CD4-positive, alpha-beta memory T cell (primary cell): ENCODE results near the gene SMARCA1. TPM values are rescaled to one million over a fixed set of nuclear protein-coding genes. Genes with fewer than 3 reads are reported as not detected.

Experiments used
- CTCF ChIA-PET: fragments of 350-600 bp; sonication (Branson Sonifier 250); formaldehyde crosslinking; loops from one replicate; lab custom pipeline; 2021; ENCODE audit warnings: inconsistent platforms; ENCODE audit not compliant: partially characterized antibody; lab: Charles Lee
- POLR2A ChIA-PET: fragments of 350-600 bp; sonication (Branson Sonifier 250); formaldehyde crosslinking; loops from one replicate; lab custom pipeline; 2021; ENCODE audit not compliant: partially characterized antibody; lab: Charles Lee
- DNase-seq, 5 donors: peaks; one replicate each; pipeline versions ENCODE4 v3.0.0 to v3.0.0-alpha.2; 2020 to 2022; ENCODE audit warnings: mixed read lengths in 1 of 5
- H3K27ac ChIP-seq: one replicate; pipeline ENCODE4 v1.7.0; 2013; ENCODE audit warnings: low read depth, low read length
- H3K27me3 ChIP-seq: 2 replicates; pipeline ENCODE4 v1.7.0; 2013; ENCODE audit warnings: mild to moderate bottlenecking, low read length, moderate library complexity; ENCODE audit not compliant: insufficient read depth
- H3K36me3 ChIP-seq: 2 replicates; pipeline ENCODE4 v1.7.0; 2013; ENCODE audit warnings: mild to moderate bottlenecking, low read length, moderate library complexity; ENCODE audit not compliant: insufficient read depth
- H3K4me1 ChIP-seq: 2 replicates; pipeline ENCODE4 v1.7.0; 2013; ENCODE audit warnings: mild to moderate bottlenecking, low read length, moderate library complexity; ENCODE audit not compliant: insufficient read depth
- H3K4me3 ChIP-seq, 2 donors: one replicate each; pipeline ENCODE4 v1.7.0; 2013; ENCODE audit warnings: low read length in 2 of 2, mild to moderate bottlenecking in 1 of 2
- H3K9me3 ChIP-seq, 2 donors: one replicate each; pipeline ENCODE4 v1.7.0; 2013; ENCODE audit warnings: low read length in 2 of 2, control low read depth in 1 of 2; ENCODE audit not compliant: control insufficient read depth in 1 of 2
- H3K27ac Mint-ChIP-seq, 7 donors: one replicate each; pipeline ENCODE4 v1.8.0; 2020 to 2021; ENCODE audit warnings: mixed read lengths in 7 of 7, mild to moderate bottlenecking in 6 of 7, inconsistent platforms in 3 of 7, moderate library complexity in 3 of 7
- H3K27me3 Mint-ChIP-seq, 2 donors: one replicate each; pipeline ENCODE4 v1.8.0; 2020 to 2021; ENCODE audit warnings: mixed read lengths in 2 of 2
- H3K36me3 Mint-ChIP-seq, 2 donors: one replicate each; pipeline ENCODE4 v1.8.0; 2020 to 2021; ENCODE audit warnings: mixed read lengths in 2 of 2, inconsistent platforms in 1 of 2, mild to moderate bottlenecking in 1 of 2
- H3K4me1 Mint-ChIP-seq, 4 donors: one replicate each; pipeline ENCODE4 v1.8.0; 2020 to 2021; ENCODE audit warnings: mixed read lengths in 4 of 4, mild to moderate bottlenecking in 1 of 4
- H3K4me3 Mint-ChIP-seq, 8 donors: one replicate each; pipeline ENCODE4 v1.8.0; 2020 to 2021; ENCODE audit warnings: mixed read lengths in 8 of 8, mild to moderate bottlenecking in 7 of 8, moderate library complexity in 6 of 8, inconsistent platforms in 3 of 8
- H3K9me3 Mint-ChIP-seq, 8 donors: one replicate each; pipeline ENCODE4 v1.8.0; 2020 to 2021; ENCODE audit warnings: mixed read lengths in 8 of 8, mild to moderate bottlenecking in 5 of 8, inconsistent platforms in 3 of 8, moderate library complexity in 1 of 8
- intact Hi-C: fragments of 100-400 bp; cut with micrococcal nuclease; formaldehyde crosslinking; loops from one replicate; pipeline ENCODE4 v1.15.1; 2023
- polyA plus RNA-seq, 2 donors: library from polyadenylated mRNA; unstranded; fragments of 300-500 nt; fragmentation: Illumina TruSeq; gene quantifications; one replicate each; pipeline ENCODE4 v1.2.3, GENCODE V29; 2021
- total RNA-seq, 2 experiments: library from RNA; stranded (reverse); gene quantifications; one replicate each; pipeline ENCODE4 v1.2.3, GENCODE V29; 2021

Gene SMARCA1
- total and polyA plus RNA-seq, 4 experiments from 2014 or later = 0.16 to 0.52 (median 0.32) TPM

DNA sequence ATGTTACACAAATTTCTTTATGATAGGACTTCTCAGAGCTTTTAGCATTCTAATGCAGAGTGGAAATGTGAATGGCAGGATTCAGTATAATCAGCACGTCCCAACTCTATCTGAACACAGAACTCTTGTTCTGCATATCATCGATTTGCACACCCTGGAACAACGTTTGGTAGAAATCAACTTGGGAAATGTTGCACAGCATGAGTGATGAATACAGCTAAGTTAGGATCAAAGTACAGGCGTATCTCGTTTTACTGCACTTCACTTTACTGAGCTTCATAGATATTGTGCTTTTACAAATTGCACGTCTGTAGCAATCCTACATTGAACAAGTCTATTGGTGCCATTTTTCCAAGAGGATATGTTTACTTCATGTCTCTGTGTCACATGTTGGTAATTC, 70.8 kb downstream of the SMARCA1 start:
- Mint-ChIP-seq H3K9me3 (peaks cover 0 to 6% (median 0%) of the 10 kb centered on the region in 8 donors), H3K4me1 (no peaks in the 10 kb centered on the region), H3K27me3 (peaks cover 1 to 6% of the 10 kb centered on the region in 2 donors), H3K27ac (no peak overlapping the region), H3K4me3 (no peak overlapping the region), H3K36me3 (no peaks in the 10 kb centered on the region)
- Histone ChIP-seq H3K4me3 (no peak overlapping the region), H3K27me3 (no peaks in the 10 kb centered on the region), H3K36me3 (no peaks in the 10 kb centered on the region), H3K4me1 (no peaks in the 10 kb centered on the region), H3K9me3 (no peaks in the 10 kb centered on the region), H3K27ac (no peak overlapping the region)
- no peak for DNase-seq
- ChIA-PET CTCF (interaction anchor here (0.8 kb wide), 1 partner anchor 9 kb away, joined by 3 read pairs; no protein-coding TSS in a partner anchor), POLR2A (no interaction called here)
- intact Hi-C loops = no loop called here

DNA sequence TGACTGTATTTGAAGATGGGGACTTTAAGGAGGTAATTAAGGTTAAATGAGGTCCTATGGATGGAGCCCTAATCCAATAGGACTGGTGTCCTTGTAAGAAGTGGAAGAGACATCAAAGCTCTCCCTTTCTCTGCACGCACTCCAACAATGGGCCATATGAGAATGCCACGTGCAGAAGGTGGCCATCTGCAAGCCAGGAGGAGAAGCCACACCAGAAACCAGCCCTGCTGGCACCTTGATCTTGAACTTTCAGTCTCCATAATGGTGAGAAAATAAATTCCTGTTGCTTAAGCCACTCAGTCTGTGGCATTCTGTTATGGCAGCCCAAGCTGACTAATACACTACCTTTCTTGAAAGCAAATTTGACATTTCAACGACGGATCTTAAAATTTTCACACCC, 73.2 kb downstream of the SMARCA1 start:
- no peak overlapping the region for H3K27ac ChIP-seq
- H3K27me3 ChIP-seq = no peaks in the 10 kb centered on the region
- Mint-ChIP-seq H3K27me3 (peaks cover 1 to 6% of the 10 kb centered on the region in 2 donors), H3K4me3 (no peak overlapping the region), H3K4me1 (no peaks in the 10 kb centered on the region), H3K9me3 (peaks cover 0 to 6% (median 0%) of the 10 kb centered on the region in 8 donors), H3K27ac (no peak overlapping the region), H3K36me3 (no peaks in the 10 kb centered on the region)
- DNase-seq = no peak
- intact Hi-C loops = no loop called here
- ChIA-PET CTCF (no interaction called here), POLR2A (no interaction called here)
- H3K36me3 ChIP-seq = no peaks in the 10 kb centered on the region
- no peak overlapping the region for H3K4me3 ChIP-seq
- H3K9me3 ChIP-seq = no peaks in the 10 kb centered on the region
- H3K4me1 ChIP-seq = no peaks in the 10 kb centered on the region

DNA sequence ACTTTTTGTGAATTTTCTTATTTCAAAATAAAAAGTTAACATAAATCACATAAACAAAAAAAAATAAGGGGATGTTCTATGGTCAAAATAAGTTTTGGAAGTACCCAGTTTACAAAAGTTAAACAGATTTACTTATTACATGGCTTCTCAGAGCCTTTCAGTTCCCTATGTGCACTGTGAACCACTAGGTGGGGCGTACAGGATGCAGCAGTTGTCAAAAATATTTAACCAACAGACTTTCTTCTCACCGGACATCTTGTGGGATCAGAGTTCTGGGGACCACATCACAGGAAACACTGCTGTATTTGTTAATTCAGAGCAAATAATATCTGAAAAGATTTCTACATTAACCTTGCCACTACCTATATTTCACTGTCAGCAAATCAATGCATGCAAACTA, 74.1 kb downstream of the SMARCA1 start:
- Mint-ChIP-seq H3K4me1 (no peaks in the 10 kb centered on the region), H3K27ac (no peak overlapping the region), H3K36me3 (no peaks in the 10 kb centered on the region), H3K9me3 (peaks cover 0 to 3% (median 0%) of the 10 kb centered on the region in 8 donors), H3K4me3 (no peak overlapping the region), H3K27me3 (peaks cover 1 to 3% of the 10 kb centered on the region in 2 donors)
- no peak overlapping the region for H3K4me3 ChIP-seq
- no peak for DNase-seq
- H3K36me3 ChIP-seq = no peaks in the 10 kb centered on the region
- no peak overlapping the region for H3K27ac ChIP-seq
- no peaks in the 10 kb centered on the region for H3K4me1 ChIP-seq
- ChIA-PET POLR2A (no interaction called here), CTCF (no interaction called here)
- H3K27me3 ChIP-seq = no peaks in the 10 kb centered on the region
- intact Hi-C loops = no loop called here
- no peaks in the 10 kb centered on the region for H3K9me3 ChIP-seq

DNA sequence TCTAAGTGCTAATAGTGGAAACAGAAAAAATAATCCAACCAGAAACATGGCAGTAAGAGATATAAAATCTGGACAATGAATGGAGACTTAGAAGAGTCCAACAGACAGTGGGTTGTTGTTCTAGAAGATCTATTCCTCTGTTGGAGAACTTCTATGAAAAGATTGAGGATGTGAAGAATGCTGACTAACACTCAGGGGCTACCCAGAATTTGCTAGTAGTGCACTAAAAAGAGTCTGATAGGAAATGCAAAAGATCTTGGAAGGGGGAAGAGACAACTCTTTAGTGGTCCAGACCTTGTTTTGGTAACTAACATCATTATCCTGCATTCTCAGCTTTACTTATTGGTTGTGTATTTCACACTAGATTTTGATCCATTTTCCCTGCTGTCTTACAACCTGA, 77.9 kb downstream of the SMARCA1 start:
- H3K9me3 Mint-ChIP-seq = no peaks in the 10 kb centered on the region
- H3K4me3 ChIP-seq = no peak overlapping the region
- H3K36me3 ChIP-seq = no peaks in the 10 kb centered on the region
- ChIA-PET POLR2A (no interaction called here), CTCF (no interaction called here)
- no peaks in the 10 kb centered on the region for H3K27me3 ChIP-seq
- no peaks in the 10 kb centered on the region for H3K9me3 ChIP-seq
- H3K27ac ChIP-seq = no peak overlapping the region
- H3K4me3 Mint-ChIP-seq = no peak overlapping the region
- no peak for DNase-seq
- H3K36me3 Mint-ChIP-seq = no peaks in the 10 kb centered on the region
- intact Hi-C loops = no loop called here
- no peaks in the 10 kb centered on the region for H3K4me1 Mint-ChIP-seq
- no peaks in the 10 kb centered on the region for H3K4me1 ChIP-seq
- no peaks in the 10 kb centered on the region for H3K27me3 Mint-ChIP-seq
- no peak overlapping the region for H3K27ac Mint-ChIP-seq

DNA sequence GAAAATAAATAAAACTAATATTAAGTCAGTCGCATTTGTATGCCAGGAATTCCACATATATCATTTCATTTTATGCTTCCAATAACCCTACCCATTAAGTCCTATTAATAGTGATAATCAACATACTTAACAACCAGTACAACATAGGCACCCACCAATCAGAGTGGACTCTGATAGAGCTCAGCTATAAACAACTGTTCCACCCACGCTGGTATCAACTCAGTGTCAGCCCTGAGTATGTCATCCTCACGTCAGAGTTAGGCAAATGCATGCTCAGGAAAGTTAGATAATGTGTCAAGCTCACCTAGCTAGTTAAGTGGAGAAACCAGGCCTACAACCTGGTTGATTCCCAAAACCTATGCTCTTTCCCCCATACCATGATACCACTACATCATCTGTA, 89.3 kb downstream of the SMARCA1 start:
- H3K4me1 ChIP-seq = no peaks in the 10 kb centered on the region
- POLR2A ChIA-PET = no interaction called here
- Mint-ChIP-seq H3K36me3 (no peaks in the 10 kb centered on the region), H3K27me3 (peaks cover 1 to 2% of the 10 kb centered on the region in 2 donors), H3K9me3 (no peaks in the 10 kb centered on the region), H3K27ac (no peak overlapping the region), H3K4me3 (no peak overlapping the region), H3K4me1 (no peaks in the 10 kb centered on the region)
- H3K9me3 ChIP-seq = no peaks in the 10 kb centered on the region
- no peaks in the 10 kb centered on the region for H3K27me3 ChIP-seq
- no peaks in the 10 kb centered on the region for H3K36me3 ChIP-seq
- no peak overlapping the region for H3K4me3 ChIP-seq
- intact Hi-C loops = no loop called here
- CTCF ChIA-PET = no interaction called here
- DNase-seq = no peak
- H3K27ac ChIP-seq = no peak overlapping the region

DNA sequence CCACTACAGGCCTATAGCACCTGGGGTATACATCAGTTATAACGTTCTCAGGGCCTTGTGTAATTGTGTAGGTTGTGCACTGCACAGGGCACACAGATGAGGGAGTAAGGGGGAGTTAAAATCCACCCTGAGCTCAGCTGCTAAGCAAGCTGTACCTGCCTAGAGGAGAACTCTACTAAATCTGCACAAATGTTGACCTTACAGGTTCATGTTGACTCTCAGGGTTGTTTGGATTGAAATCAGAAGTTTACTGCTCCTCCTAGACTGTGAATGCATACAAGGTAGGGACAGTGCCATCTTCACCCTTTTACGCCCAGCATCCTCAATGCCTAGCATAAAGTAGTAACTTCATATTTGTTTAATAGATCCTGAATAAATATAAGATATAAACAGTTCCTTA, 89.8 kb downstream of the SMARCA1 start:
- no peaks in the 10 kb centered on the region for H3K9me3 ChIP-seq
- intact Hi-C loops = no loop called here

DNA sequence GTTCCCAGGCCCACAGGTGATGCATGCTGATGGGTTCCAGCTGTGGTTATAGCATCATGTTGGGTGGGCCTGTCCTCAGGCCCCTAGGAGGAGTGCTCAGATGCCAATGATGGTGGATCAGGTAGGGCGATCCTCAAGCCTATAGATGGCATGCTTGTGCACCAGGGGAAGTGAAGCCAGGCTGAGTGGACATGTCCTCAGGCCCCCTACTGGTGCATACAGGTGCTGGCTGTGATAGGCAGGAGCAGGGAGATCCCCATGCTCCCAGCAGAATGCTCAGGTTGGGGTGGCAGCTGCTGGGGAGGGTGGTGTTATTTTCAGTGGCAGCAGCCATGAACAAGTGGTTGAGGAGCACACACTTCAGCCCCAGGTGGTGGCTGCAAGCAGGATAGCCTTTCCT, 96.0 kb downstream of the SMARCA1 start:
- H3K27ac Mint-ChIP-seq = no peak overlapping the region

More for the DNA sequence above, 89.8 kb downstream of the SMARCA1 start:
- no peak overlapping the region for H3K27ac Mint-ChIP-seq
- H3K36me3 ChIP-seq = no peaks in the 10 kb centered on the region
- CTCF ChIA-PET = no interaction called here
- peaks cover 1 to 2% of the 10 kb centered on the region in 2 donors for H3K27me3 Mint-ChIP-seq
- H3K9me3 Mint-ChIP-seq = no peaks in the 10 kb centered on the region
- no peaks in the 10 kb centered on the region for H3K36me3 Mint-ChIP-seq
- H3K4me1 ChIP-seq = no peaks in the 10 kb centered on the region
- H3K27me3 ChIP-seq = no peaks in the 10 kb centered on the region
- H3K27ac ChIP-seq = no peak overlapping the region
- no peak overlapping the region for H3K4me3 Mint-ChIP-seq
- no peak overlapping the region for H3K4me3 ChIP-seq
- POLR2A ChIA-PET = no interaction called here
- H3K4me1 Mint-ChIP-seq = no peaks in the 10 kb centered on the region
- DNase-seq = no peak

DNA sequence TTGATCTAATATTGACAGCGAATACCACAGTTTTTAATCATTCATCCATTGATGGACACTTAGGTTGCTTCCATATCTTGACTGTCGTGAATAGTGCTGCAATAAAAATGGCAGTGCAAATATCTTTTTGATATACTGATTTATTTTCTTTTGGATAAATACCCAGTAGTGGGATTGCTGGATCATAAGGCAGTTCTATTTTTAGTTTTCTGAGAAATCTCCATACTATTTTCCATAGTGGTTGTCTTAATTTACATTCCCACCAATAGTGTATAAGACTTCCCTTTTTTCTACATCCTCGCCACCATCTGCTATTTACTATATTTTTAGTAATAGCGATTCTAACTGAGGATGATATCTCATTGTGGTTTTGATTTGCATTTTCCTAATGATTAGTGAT, 100.1 kb downstream of the SMARCA1 start:
- ChIA-PET CTCF (no interaction called here), POLR2A (no interaction called here)
- H3K27ac Mint-ChIP-seq = no peak overlapping the region
- H3K36me3 Mint-ChIP-seq = no peaks in the 10 kb centered on the region
- no peak overlapping the region for H3K4me3 ChIP-seq
- no peak for DNase-seq
- H3K27ac ChIP-seq = no peak overlapping the region
- H3K4me1 ChIP-seq = no peaks in the 10 kb centered on the region
- H3K27me3 ChIP-seq = no peaks in the 10 kb centered on the region
- H3K4me1 Mint-ChIP-seq = no peaks in the 10 kb centered on the region
- no peaks in the 10 kb centered on the region for H3K36me3 ChIP-seq
- peaks cover 0 to 1% of the 10 kb centered on the region in 2 donors for H3K27me3 Mint-ChIP-seq
- intact Hi-C loops = no loop called here
- peaks cover 0 to 7% (median 2%) of the 10 kb centered on the region in 8 donors for H3K9me3 Mint-ChIP-seq
- no peaks in the 10 kb centered on the region for H3K9me3 ChIP-seq
- H3K4me3 Mint-ChIP-seq = no peak overlapping the region

More for the DNA sequence above, 96.0 kb downstream of the SMARCA1 start:
- intact Hi-C loops = no loop called here
- POLR2A ChIA-PET = no interaction called here
- no peaks in the 10 kb centered on the region for H3K36me3 Mint-ChIP-seq
- Histone ChIP-seq H3K27me3 (no peaks in the 10 kb centered on the region), H3K9me3 (no peaks in the 10 kb centered on the region), H3K4me1 (no peaks in the 10 kb centered on the region), H3K4me3 (no peak overlapping the region), H3K36me3 (no peaks in the 10 kb centered on the region), H3K27ac (no peak overlapping the region)
- peaks cover 1% of the 10 kb centered on the region in 2 donors for H3K27me3 Mint-ChIP-seq
- H3K9me3 Mint-ChIP-seq = peaks cover 0 to 6% (median 2%) of the 10 kb centered on the region in 8 donors
- CTCF ChIA-PET = no interaction called here
- H3K4me3 Mint-ChIP-seq = no peak overlapping the region
- no peak for DNase-seq
- no peaks in the 10 kb centered on the region for H3K4me1 Mint-ChIP-seq
